Neural cell (in vitro differentiated cells): Measurements from ENCODE around the gene RPL19. TPM values are rescaled to one million over a fixed set of nuclear protein-coding genes. Genes with fewer than 3 reads are reported as not detected.

ENCODE experiments used
- H2AFZ ChIP-seq: fragments of 200-600, 300-800 bp; sonication (generic), shearing (Covaris generic); 2 replicates; pipeline ENCODE4 v1.6.0; 2014; ENCODE audit warnings: low read depth, mild to moderate bottlenecking, antibody characterized with exemption, low read length, moderate library complexity
- H3F3A ChIP-seq: fragments of 200-600 bp; shearing (Covaris generic); 2 replicates; pipeline ENCODE4 v1.6.1; 2016; ENCODE audit warnings: mild to moderate bottlenecking, moderate library complexity, mixed read lengths, antibody characterized with exemption, low read length; ENCODE audit not compliant: insufficient read depth, poor library complexity, severe bottlenecking
- H3K27ac ChIP-seq: fragments of 200-600, 300-800 bp; sonication (generic), shearing (Covaris generic); 2 replicates; pipeline ENCODE4 v1.5.1; 2014; ENCODE audit warnings: mild to moderate bottlenecking, low read length, moderate library complexity
- H3K27me3 ChIP-seq: fragments of 300-800, 200-600 bp; sonication (generic), shearing (Covaris generic); 2 replicates; pipeline ENCODE4 v1.6.0; 2014; ENCODE audit warnings: mild to moderate bottlenecking, low read depth, low read length, moderate library complexity; ENCODE audit not compliant: insufficient read depth
- H3K36me3 ChIP-seq: fragments of 300-800, 200-600 bp; sonication (generic), shearing (Covaris generic); 2 replicates; pipeline ENCODE4 v1.5.1; 2014; ENCODE audit warnings: mild to moderate bottlenecking, antibody characterized with exemption, low read length, moderate library complexity; ENCODE audit not compliant: insufficient read depth
- H3K4me2 ChIP-seq: fragments of 300-800, 200-600 bp; sonication (generic), shearing (Covaris generic); 2 replicates; pipeline ENCODE4 v1.6.0; 2014; ENCODE audit warnings: mild to moderate bottlenecking, low read length
- H3K4me3 ChIP-seq: fragments of 300-800, 200-600 bp; sonication (generic), shearing (Covaris generic); 2 replicates; pipeline ENCODE4 v1.5.1; 2014; ENCODE audit warnings: mild to moderate bottlenecking, low read length, moderate library complexity
- H3K79me2 ChIP-seq: fragments of 200-600 bp; shearing (Covaris generic); replicated peaks from 2 replicates; pipeline ENCODE4 v1.6.0; 2014; ENCODE audit warnings: mild to moderate bottlenecking, low read length, moderate library complexity; ENCODE audit not compliant: insufficient read depth
- H3K9ac ChIP-seq: fragments of 300-800, 200-600 bp; sonication (generic), shearing (Covaris generic); 2 replicates; pipeline ENCODE4 v1.6.1; 2016; ENCODE audit warnings: mild to moderate bottlenecking, low read length, mixed read lengths
- H3K9me2 ChIP-seq: fragments of 200-600 bp; shearing (Covaris generic); 2 replicates; pipeline ENCODE4 v1.6.1; 2016; ENCODE audit warnings: mild to moderate bottlenecking, low read length, mixed read lengths; ENCODE audit not compliant: insufficient read depth
- H3K9me3 ChIP-seq: fragments of 200-600, 300-800 bp; sonication (generic), shearing (Covaris generic); 2 replicates; pipeline ENCODE4 v1.6.1; 2016; ENCODE audit warnings: mild to moderate bottlenecking, mixed run types, low read length, moderate library complexity, mixed read lengths
- H4K20me1 ChIP-seq: fragments of 200-600 bp; shearing (Covaris generic); 2 replicates; pipeline ENCODE4 v1.6.1; 2016; ENCODE audit warnings: mild to moderate bottlenecking, mixed run types; ENCODE audit not compliant: insufficient read depth
- CTCF ChIP-seq: fragments of 450-650 bp; IDR thresholded peaks from 2 replicates; pipeline ENCODE4 v1.5.1; 2014; ENCODE audit warnings: antibody characterized with exemption, mild to moderate bottlenecking, moderate library complexity; ENCODE audit not compliant: poor library complexity, severe bottlenecking
- EP300 ChIP-seq: fragments of 450-650 bp; conservative IDR thresholded peaks from 2 replicates; pipeline ENCODE4 v1.6.1; 2014; ENCODE audit warnings: antibody characterized with exemption, mild to moderate bottlenecking, moderate library complexity; ENCODE audit not compliant: poor library complexity, severe bottlenecking
- EZH2 ChIP-seq: fragments of 200-600, 300-800 bp; shearing (Covaris generic), sonication (generic); IDR thresholded peaks from 2 replicates; pipeline ENCODE4 v1.6.1; 2014; ENCODE audit warnings: antibody characterized with exemption, low read length, borderline replicate concordance, mild to moderate bottlenecking; ENCODE audit not compliant: insufficient read depth, poor library complexity, severe bottlenecking
- MXI1 ChIP-seq: fragments of 450-650 bp; conservative IDR thresholded peaks from 2 replicates; pipeline ENCODE4 v1.6.1; 2014; ENCODE audit warnings: antibody characterized with exemption, mild to moderate bottlenecking; ENCODE audit not compliant: poor library complexity, severe bottlenecking
- POLR2AphosphoS5 ChIP-seq: IDR thresholded peaks from 2 replicates; pipeline ENCODE4 v1.6.1; 2012
- RAD21 ChIP-seq: fragments of 450-650 bp; conservative IDR thresholded peaks from 2 replicates; pipeline ENCODE4 v1.6.1; 2014; ENCODE audit warnings: antibody characterized with exemption, mild to moderate bottlenecking, moderate library complexity
- REST ChIP-seq: IDR thresholded peaks from 2 replicates; pipeline ENCODE4 v1.6.1; 2012; ENCODE audit warnings: borderline replicate concordance
- SMC3 ChIP-seq: fragments of 450-650 bp; conservative IDR thresholded peaks from 2 replicates; pipeline ENCODE4 v1.6.1; 2014; ENCODE audit warnings: antibody characterized with exemption, mild to moderate bottlenecking, moderate library complexity; ENCODE audit not compliant: poor library complexity
- TAF1 ChIP-seq: IDR thresholded peaks from 2 replicates; pipeline ENCODE4 v1.6.1; 2012; ENCODE audit warnings: low read depth
- polyA plus RNA-seq: library from polyadenylated mRNA; depleted of rRNA; stranded (reverse); fragments of >200 nt; gene quantifications from 2 replicates; pipeline ENCODE4 v1.2.3, GENCODE V29; 2014

RPL19 gene
- polyA plus RNA-seq, 1 donor from 2014 or later, result 1,623 TPM

GRCh38 chr17:39194089-39194984, 5.7 kb upstream of the RPL19 start:
- H3K79me2 ChIP-seq, result peaks cover 27% of the 10 kb centered on the region
- H3K4me2 ChIP-seq, result peak overlapping the region; percentile 90
- H3K36me3 ChIP-seq, result no peaks in the 10 kb centered on the region
- peaks cover 6% of the 10 kb centered on the region for H4K20me1 ChIP-seq
- H3K9ac ChIP-seq, result peak overlapping the region; percentile 98
- peak overlapping the region; percentile 98 for H3K4me3 ChIP-seq
- no peak overlapping the region for H2AFZ ChIP-seq
- H3K9me2 ChIP-seq, result no peaks in the 10 kb centered on the region
- no peaks in the 10 kb centered on the region for H3F3A ChIP-seq
- TF ChIP-seq TAF1 (no peak), POLR2AphosphoS5 (no peak), SMC3 (no peak), MXI1 (no peak), EP300 (no peak), RAD21 (no peak)
- no peaks in the 10 kb centered on the region for H3K9me3 ChIP-seq
- no peak overlapping the region for H3K27ac ChIP-seq
- no peaks in the 10 kb centered on the region for H3K27me3 ChIP-seq

GRCh38 chr17:39194985-39195524, 5.0 kb upstream of the RPL19 start:
- peak overlapping the region; percentile 20 for H3K27ac ChIP-seq
- H3K4me2 ChIP-seq, result peak overlapping the region; percentile 90
- no peak overlapping the region for H2AFZ ChIP-seq
- no peaks in the 10 kb centered on the region for H3K9me3 ChIP-seq
- peak overlapping the region; percentile 98 for H3K9ac ChIP-seq
- H3K36me3 ChIP-seq, result no peaks in the 10 kb centered on the region
- H3F3A ChIP-seq, result no peaks in the 10 kb centered on the region
- H3K9me2 ChIP-seq, result no peaks in the 10 kb centered on the region
- peaks cover 6% of the 10 kb centered on the region for H4K20me1 ChIP-seq
- H3K79me2 ChIP-seq, result peaks cover 27% of the 10 kb centered on the region
- H3K4me3 ChIP-seq, result peak overlapping the region; percentile 98
- TF ChIP-seq SMC3 (no peak), POLR2AphosphoS5 (no peak), EZH2 (no peak), TAF1 (no peak), RAD21 (no peak), CTCF (no peak), REST (no peak), EP300 (no peak), MXI1 (no peak)
- H3K27me3 ChIP-seq, result no peaks in the 10 kb centered on the region
